HG02798 (cell line): Measurements from ENCODE around the gene CRCP.
"Not testable (repeated sequence)": the region's sequence is repeated elsewhere in the genome, so short reads cannot be mapped to it uniquely, and the experiment has no call there.

Experiments
- ATAC-seq: cut with Tn5 transposase; IDR thresholded peaks from one replicate; pipeline ENCODE4 v1.9.1; 2021; ENCODE audit warnings: mild to moderate bottlenecking; ENCODE audit not compliant: unreplicated experiment, poor library complexity

Gene CRCP

GRCh38 chr7:66103994-66104393, 10.7 kb upstream of the CRCP start:
- not testable (repeated sequence) for ATAC-seq

- no peak for ATAC-seq
Observed at GRCh38 chr7:66105263-66105748, 9.3 kb upstream of the CRCP start.

- not testable (repeated sequence) for ATAC-seq
Observed at GRCh38 chr7:66108410-66108809, 6.2 kb upstream of the CRCP start.

GRCh38 chr7:66110856-66111255, 3.8 kb upstream of the CRCP start:
- no peak for ATAC-seq

GRCh38 chr7:66116680-66117420, 2.2 kb downstream of the CRCP start:
- ATAC-seq, result not testable (repeated sequence)

- no peak for ATAC-seq
Observed at GRCh38 chr7:66118603-66119002, 4.0 kb downstream of the CRCP start.

- ATAC-seq, result no peak
Observed at GRCh38 chr7:66119245-66119850, 4.7 kb downstream of the CRCP start.

- no peak for ATAC-seq
Observed at GRCh38 chr7:66123175-66123528, 8.5 kb downstream of the CRCP start.

GRCh38 chr7:66124569-66124861, 9.9 kb downstream of the CRCP start:
- ATAC-seq, result not testable (repeated sequence)

- no peak for ATAC-seq
Observed at GRCh38 chr7:66125052-66125694, 10.5 kb downstream of the CRCP start.

- ATAC-seq, result not testable (repeated sequence)
Observed at GRCh38 chr7:66125781-66126352, 11.2 kb downstream of the CRCP start.

GRCh38 chr7:66127172-66127571, 12.5 kb downstream of the CRCP start:
- ATAC-seq, result not testable (repeated sequence)

- no peak for ATAC-seq
Observed at GRCh38 chr7:66138994-66139752, 24.5 kb downstream of the CRCP start.

GRCh38 chr7:66140924-66141323, 26.3 kb downstream of the CRCP start:
- no peak for ATAC-seq

GRCh38 chr7:66142334-66142733, 27.7 kb downstream of the CRCP start:
- no peak for ATAC-seq

GRCh38 chr7:66142996-66143395, 28.3 kb downstream of the CRCP start:
- no peak for ATAC-seq

- ATAC-seq, result no peak
Observed at GRCh38 chr7:66143876-66144332, 29.3 kb downstream of the CRCP start.

- ATAC-seq, result no peak
Observed at GRCh38 chr7:66145400-66146104, 30.9 kb downstream of the CRCP start.

GRCh38 chr7:66146701-66147100, 32.1 kb downstream of the CRCP start:
- ATAC-seq, result no peak

GRCh38 chr7:66147657-66148056, 33.0 kb downstream of the CRCP start:
- ATAC-seq, result not testable (repeated sequence)
